Epithelial cell of esophagus (primary cell): ENCODE results near the gene PTBP1.

Source experiments
- DNase-seq: peaks from one replicate; pipeline ENCODE4 v3.0.0; 2010; ENCODE audit warnings: low read depth
- H3K4me3 ChIP-seq: 2 replicates; pipeline ENCODE4 v1.5.1; 2011; ENCODE audit warnings: mild to moderate bottlenecking, low read length, control low read depth
- TF ChIP-seq, protein P1 (sequence below): IDR thresholded peaks from 2 replicates; pipeline ENCODE4 v1.5.1; 2011; ENCODE audit warnings: low read depth, mild to moderate bottlenecking, low read length, control low read depth, inconsistent platforms; ENCODE audit not compliant: insufficient read depth; ENCODE audit errors: missing control alignments

The PTBP1 gene

DNA sequence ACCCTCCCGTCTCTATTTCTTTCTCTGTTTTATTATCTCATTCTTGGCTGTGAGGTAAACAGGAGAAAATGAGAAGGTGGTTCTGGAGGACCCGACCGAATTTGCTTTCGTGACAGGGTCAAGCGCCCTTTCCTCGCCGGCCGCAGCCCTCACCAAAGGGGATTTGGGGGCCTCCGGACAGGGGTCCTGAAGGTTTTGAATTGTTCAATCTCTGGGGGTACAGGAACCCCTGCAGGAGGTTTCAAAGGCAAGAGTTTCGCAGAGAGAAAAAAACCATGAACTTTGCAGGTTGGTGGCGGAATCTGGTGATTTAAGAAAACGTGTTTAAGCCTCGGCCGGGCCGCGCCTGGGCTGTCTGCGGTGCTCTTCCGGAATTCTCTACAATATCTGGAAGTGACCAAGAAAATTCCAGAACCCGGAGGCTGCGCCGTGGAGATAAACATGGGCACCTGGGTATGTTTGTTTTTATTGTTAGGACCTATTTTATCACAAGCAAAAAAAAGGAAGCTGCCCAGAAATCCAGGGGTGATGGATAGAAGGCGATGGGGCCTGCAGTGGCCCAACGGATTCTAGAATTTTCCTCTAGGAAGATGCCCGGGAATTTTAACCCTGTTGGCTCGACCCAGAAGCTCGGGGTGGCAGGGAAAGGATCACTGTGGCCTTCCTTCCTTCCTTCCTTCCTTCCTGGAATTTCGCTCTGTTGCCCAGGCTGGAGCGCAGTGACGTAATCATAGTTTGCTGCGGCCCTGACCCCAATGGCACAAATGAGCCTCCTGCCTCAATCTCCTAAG lies 14.2 kb upstream of the PTBP1 start:
- H3K4me3 ChIP-seq, result peak overlapping the region; percentile 48
- TF ChIP-seq, protein P1, sequence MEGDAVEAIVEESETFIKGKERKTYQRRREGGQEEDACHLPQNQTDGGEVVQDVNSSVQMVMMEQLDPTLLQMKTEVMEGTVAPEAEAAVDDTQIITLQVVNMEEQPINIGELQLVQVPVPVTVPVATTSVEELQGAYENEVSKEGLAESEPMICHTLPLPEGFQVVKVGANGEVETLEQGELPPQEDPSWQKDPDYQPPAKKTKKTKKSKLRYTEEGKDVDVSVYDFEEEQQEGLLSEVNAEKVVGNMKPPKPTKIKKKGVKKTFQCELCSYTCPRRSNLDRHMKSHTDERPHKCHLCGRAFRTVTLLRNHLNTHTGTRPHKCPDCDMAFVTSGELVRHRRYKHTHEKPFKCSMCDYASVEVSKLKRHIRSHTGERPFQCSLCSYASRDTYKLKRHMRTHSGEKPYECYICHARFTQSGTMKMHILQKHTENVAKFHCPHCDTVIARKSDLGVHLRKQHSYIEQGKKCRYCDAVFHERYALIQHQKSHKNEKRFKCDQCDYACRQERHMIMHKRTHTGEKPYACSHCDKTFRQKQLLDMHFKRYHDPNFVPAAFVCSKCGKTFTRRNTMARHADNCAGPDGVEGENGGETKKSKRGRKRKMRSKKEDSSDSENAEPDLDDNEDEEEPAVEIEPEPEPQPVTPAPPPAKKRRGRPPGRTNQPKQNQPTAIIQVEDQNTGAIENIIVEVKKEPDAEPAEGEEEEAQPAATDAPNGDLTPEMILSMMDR, result no peak
- peak; percentile 41 for DNase-seq

DNA sequence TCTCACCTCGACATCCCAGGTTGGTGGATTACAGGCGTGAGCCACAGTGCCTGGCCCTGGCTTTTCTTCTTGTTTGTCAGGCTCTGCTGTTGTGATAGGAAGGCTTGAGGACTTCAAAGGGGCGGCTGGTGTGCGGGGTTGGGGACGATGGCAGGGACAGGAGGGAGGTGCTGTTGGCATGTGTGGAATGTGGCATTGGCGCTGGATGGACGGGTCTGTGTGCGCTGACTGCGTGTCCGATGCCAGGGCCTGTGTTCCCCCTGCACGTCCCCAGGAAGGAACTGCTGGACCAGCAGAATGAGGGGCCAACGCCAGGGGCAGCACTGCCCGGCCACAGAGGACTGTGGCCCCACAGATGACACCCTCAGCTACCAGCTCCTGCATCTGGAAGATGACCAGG lies 12.7 kb upstream of the PTBP1 start:
- H3K4me3 ChIP-seq, result peak overlapping the region; percentile 20
- TF ChIP-seq, protein P1, result no peak
- no peak for DNase-seq

DNA sequence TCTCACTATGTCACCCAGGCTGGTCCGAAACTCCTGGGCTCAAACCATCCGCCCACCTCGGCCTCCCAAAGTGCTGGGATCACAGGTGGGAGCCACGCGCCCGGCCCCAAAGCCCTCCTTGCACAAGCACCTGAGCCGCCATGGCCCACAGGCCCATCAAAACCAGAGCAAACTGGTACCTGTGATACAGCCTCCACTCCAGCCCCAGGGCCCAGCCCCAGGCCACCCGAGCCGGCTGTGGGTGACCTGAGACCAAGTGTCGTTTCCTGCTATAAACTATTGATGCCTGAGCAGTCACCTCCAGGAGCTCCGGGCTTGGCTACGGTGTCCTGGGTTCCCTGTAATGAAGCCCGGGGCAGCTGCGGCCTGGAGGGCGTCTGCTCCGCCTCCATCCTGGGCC lies 9.7 kb upstream of the PTBP1 start:
- no peak overlapping the region for H3K4me3 ChIP-seq
- no peak for DNase-seq
- TF ChIP-seq, protein P1, result no peak

DNA sequence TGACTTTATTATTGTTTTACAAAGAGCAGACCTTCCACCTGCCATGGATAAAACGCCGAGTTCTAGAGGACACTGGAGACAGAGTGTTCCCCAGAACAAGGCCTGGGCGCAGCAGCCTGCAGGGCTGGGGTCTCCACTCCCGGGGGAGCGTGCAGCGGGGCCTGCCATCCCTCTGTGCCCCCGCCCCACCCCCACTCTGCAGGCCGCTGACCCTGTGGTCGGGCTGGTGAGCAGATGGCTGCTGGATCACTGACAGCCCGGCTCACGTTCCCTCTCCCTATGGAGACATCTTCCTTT lies 8.6 kb upstream of the PTBP1 start:
- no peak for DNase-seq
- TF ChIP-seq, protein P1, result no peak
- H3K4me3 ChIP-seq, result no peak overlapping the region

DNA sequence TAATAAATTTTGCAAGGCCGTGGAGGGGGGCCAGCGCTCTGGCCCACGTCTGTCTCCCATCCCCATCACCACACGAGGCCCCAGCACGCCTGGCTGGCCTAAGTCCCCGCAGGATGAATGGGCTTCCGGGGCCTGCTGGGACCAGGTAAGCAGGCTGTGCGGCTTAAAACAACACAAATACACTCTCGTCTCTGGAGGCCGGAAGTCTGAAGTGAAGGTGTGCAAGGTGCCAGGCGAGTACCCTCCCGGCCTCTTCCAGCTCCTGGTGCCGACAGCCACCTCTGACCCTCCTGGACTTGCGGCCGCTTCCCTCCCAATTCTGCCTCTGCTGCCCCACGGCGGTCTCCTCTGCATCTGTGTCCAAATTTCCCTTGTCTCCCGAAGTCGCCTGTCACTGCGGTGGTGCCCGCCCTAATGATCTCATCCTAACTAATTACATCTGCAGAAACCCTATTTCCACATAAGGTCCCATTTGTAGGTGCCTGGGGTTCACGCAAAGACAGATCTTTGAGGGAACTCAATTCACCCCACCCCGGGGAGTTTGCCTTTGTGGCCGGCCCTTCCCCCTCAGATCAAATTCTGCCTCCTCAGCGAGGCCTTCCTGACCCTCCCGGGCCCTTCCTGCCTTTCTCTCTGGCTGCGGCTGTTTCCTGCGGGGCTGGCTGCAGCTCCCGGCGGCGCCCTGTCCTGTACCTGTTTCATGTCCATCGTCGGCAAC lies 8.1 kb upstream of the PTBP1 start:
- TF ChIP-seq, protein P1, result no peak
- H3K4me3 ChIP-seq, result no peak overlapping the region
- peak; percentile 42 for DNase-seq

DNA sequence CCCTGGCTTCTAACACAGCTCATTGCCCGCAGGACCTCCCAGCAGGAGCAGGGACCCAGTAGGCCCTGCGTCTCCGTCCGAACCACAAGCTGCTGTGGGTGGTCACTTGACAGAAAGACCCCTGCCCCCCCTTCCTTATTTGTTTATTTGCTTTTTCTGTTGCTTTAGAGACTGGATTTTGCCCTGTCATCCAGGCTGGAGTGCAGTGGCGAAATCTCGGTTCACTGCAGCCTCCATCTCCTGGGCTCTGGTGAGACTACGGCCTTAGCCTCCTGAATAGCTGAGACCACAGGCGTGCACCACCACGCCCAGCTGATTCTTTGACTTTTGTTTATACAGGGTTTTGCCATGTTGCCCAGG lies 7.6 kb upstream of the PTBP1 start:
- no peak overlapping the region for H3K4me3 ChIP-seq
- TF ChIP-seq, protein P1, result no peak
- no peak for DNase-seq

DNA sequence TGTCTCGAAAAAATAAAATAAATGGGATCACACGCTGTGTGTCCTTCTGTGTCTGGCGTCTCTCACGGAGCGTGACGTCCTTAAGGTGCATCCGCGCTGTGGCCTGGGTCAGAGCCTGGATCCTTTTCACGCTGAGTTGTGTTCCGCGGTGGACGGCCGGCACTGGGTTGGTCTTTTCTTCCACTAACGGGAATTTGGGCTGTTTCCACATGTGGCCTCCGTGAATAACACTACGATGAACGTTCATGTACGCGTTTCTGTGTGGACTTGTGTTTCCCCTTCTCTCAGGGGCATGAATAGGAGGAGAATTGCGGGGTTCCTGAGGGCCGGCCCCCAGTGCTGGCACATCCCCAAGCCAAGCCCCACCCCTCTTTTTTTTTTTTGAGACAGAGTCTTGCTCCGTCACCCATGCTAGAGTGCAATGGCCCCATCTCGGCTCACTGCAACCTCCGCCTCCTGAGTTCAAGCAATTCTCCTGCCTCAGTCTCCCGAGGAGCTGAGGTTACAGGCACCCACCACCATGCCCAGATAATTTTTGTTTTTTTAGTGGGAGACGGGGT lies 6.2 kb upstream of the PTBP1 start:
- TF ChIP-seq, protein P1, result no peak
- H3K4me3 ChIP-seq, result no peak overlapping the region
- DNase-seq, result no peak
